GM19468 (cell line): Measurements from ENCODE around the gene DPYD.

Experiments used
- ATAC-seq: cut with Tn5 transposase; IDR thresholded peaks from one replicate; pipeline ENCODE4 v1.9.1; 2021; ENCODE audit warnings: mild to moderate bottlenecking, moderate library complexity, moderate number of reproducible peaks; ENCODE audit not compliant: unreplicated experiment; ENCODE audit errors: extremely low read depth

DPYD gene

GRCh38 chr1:97646071-97646470 is 274.8 kb downstream of the DPYD start:
- ATAC-seq: no peak

- ATAC-seq: no peak
These were observed 280.2 kb downstream of the DPYD start for GRCh38 chr1:97640677-97641076.

GRCh38 chr1:97636941-97637340 is 283.9 kb downstream of the DPYD start:
- ATAC-seq: no peak

GRCh38 chr1:97634758-97635157 is 286.1 kb downstream of the DPYD start:
- ATAC-seq: no peak

- ATAC-seq: no peak
These were observed 288.1 kb downstream of the DPYD start for GRCh38 chr1:97632776-97633175.

- no peak for ATAC-seq
These were observed 288.8 kb downstream of the DPYD start for GRCh38 chr1:97632075-97632474.

GRCh38 chr1:97630948-97631347 is 289.9 kb downstream of the DPYD start:
- ATAC-seq: no peak

- ATAC-seq: no peak
These were observed 290.6 kb downstream of the DPYD start for GRCh38 chr1:97630281-97630680.

GRCh38 chr1:97623220-97623619 is 297.6 kb downstream of the DPYD start:
- ATAC-seq: no peak

- no peak for ATAC-seq
These were observed 298.9 kb downstream of the DPYD start for GRCh38 chr1:97621955-97622354.

- ATAC-seq: no peak
These were observed 301.1 kb downstream of the DPYD start for GRCh38 chr1:97619706-97620105.

GRCh38 chr1:97610748-97611147 is 310.1 kb downstream of the DPYD start:
- no peak for ATAC-seq

GRCh38 chr1:97610102-97610501 is 310.7 kb downstream of the DPYD start:
- ATAC-seq: no peak

GRCh38 chr1:97608272-97608671 is 312.6 kb downstream of the DPYD start:
- no peak for ATAC-seq

- no peak for ATAC-seq
These were observed 317.1 kb downstream of the DPYD start for GRCh38 chr1:97603776-97604175.

GRCh38 chr1:97603218-97603617 is 317.6 kb downstream of the DPYD start:
- no peak for ATAC-seq

GRCh38 chr1:97599447-97599846 is 321.4 kb downstream of the DPYD start:
- ATAC-seq: no peak

GRCh38 chr1:97593192-97593591 is 327.6 kb downstream of the DPYD start:
- ATAC-seq: no peak

GRCh38 chr1:97588772-97589171 is 332.1 kb downstream of the DPYD start:
- ATAC-seq: no peak

GRCh38 chr1:97581614-97582051 is 339.2 kb downstream of the DPYD start:
- no peak for ATAC-seq

- ATAC-seq: no peak
These were observed 343.2 kb downstream of the DPYD start for GRCh38 chr1:97577613-97578012.

- ATAC-seq: no peak
These were observed 347.3 kb downstream of the DPYD start for GRCh38 chr1:97573553-97573952.

- ATAC-seq: no peak
These were observed 348.3 kb downstream of the DPYD start for GRCh38 chr1:97572561-97572960.
